BLaER1 (cell line): ENCODE data around the gene CHD2.

ENCODE experiments used
- H3K27ac ChIP-seq: shearing (Covaris generic); formaldehyde crosslinking; 2 replicates; pipeline ENCODE4 v1.8.1; 2022
- H3K27me3 ChIP-seq: shearing (Covaris generic); formaldehyde crosslinking; 2 replicates; pipeline ENCODE4 v1.8.1; 2022
- H3K36me3 ChIP-seq: shearing (Covaris generic); formaldehyde crosslinking; 2 replicates; pipeline ENCODE4 v1.8.1; 2022
- H3K4me1 ChIP-seq: shearing (Covaris generic); formaldehyde crosslinking; 2 replicates; pipeline ENCODE4 v1.8.1; 2022
- H3K4me2 ChIP-seq: shearing (Covaris generic); formaldehyde crosslinking; 2 replicates; pipeline ENCODE4 v1.8.1; 2022
- H3K4me3 ChIP-seq: shearing (Covaris generic); formaldehyde crosslinking; 2 replicates; pipeline ENCODE4 v1.8.1; 2022
- H3K9ac ChIP-seq: shearing (Covaris generic); formaldehyde crosslinking; 2 replicates; pipeline ENCODE4 v1.8.1; 2022
- H3K9me3 ChIP-seq: shearing (Covaris generic); formaldehyde crosslinking; 2 replicates; pipeline ENCODE4 v1.8.1; 2022
- H4K20me1 ChIP-seq: shearing (Covaris generic); formaldehyde crosslinking; 2 replicates; pipeline ENCODE4 v1.8.1; 2022
- Cebpa-rat ChIP-seq: shearing (Covaris generic); IDR thresholded peaks from 2 replicates; pipeline ENCODE4 v1.8.1; 2022

CHD2 gene

GRCh38 chr15:92924216-92924615 lies 24.1 kb downstream of the CHD2 start:
- Histone ChIP-seq H4K20me1 (peaks cover 36% of the 10 kb centered on the region; the same call in 1 of the 2 replicates), H3K27me3 (no peaks in the 10 kb centered on the region), H3K9ac (no peak overlapping the region), H3K4me3 (no peak overlapping the region), H3K9me3 (no peaks in the 10 kb centered on the region), H3K4me2 (no peak overlapping the region), H3K36me3 (peaks cover 95% of the 10 kb centered on the region), H3K27ac (no peak overlapping the region), H3K4me1 (peaks cover 16% of the 10 kb centered on the region)
- no peak for TF ChIP-seq Cebpa-rat

GRCh38 chr15:92925454-92925853 lies 25.3 kb downstream of the CHD2 start:
- Histone ChIP-seq H3K4me1 (peaks cover 16% of the 10 kb centered on the region), H3K9ac (no peak overlapping the region), H3K9me3 (no peaks in the 10 kb centered on the region), H4K20me1 (peaks cover 46% of the 10 kb centered on the region), H3K27ac (no peak overlapping the region), H3K27me3 (no peaks in the 10 kb centered on the region), H3K4me2 (no peak overlapping the region), H3K4me3 (no peak overlapping the region), H3K36me3 (peaks cover 97% of the 10 kb centered on the region)
- TF ChIP-seq Cebpa-rat, result no peak

GRCh38 chr15:92928225-92928750 lies 28.2 kb downstream of the CHD2 start:
- no peak for TF ChIP-seq Cebpa-rat
- no peaks in the 10 kb centered on the region for H3K4me1 ChIP-seq

GRCh38 chr15:92929002-92929401 lies 28.9 kb downstream of the CHD2 start:
- peaks cover 29% of the 10 kb centered on the region for H4K20me1 ChIP-seq
- no peaks in the 10 kb centered on the region for H3K4me1 ChIP-seq
- H3K27me3 ChIP-seq, result no peaks in the 10 kb centered on the region
- H3K36me3 ChIP-seq, result peaks cover 97% of the 10 kb centered on the region
- no peak overlapping the region for H3K27ac ChIP-seq
- TF ChIP-seq Cebpa-rat, result no peak
- H3K9ac ChIP-seq, result no peak overlapping the region
- H3K4me3 ChIP-seq, result no peak overlapping the region
- H3K9me3 ChIP-seq, result no peaks in the 10 kb centered on the region
- H3K4me2 ChIP-seq, result no peak overlapping the region

More at GRCh38 chr15:92928225-92928750, 28.2 kb downstream of the CHD2 start:
- Histone ChIP-seq H3K9me3 (no peaks in the 10 kb centered on the region), H3K36me3 (peaks cover 97% of the 10 kb centered on the region), H3K4me3 (no peak overlapping the region), H3K9ac (no peak overlapping the region), H4K20me1 (peaks cover 29% of the 10 kb centered on the region), H3K27ac (no peak overlapping the region), H3K4me2 (no peak overlapping the region), H3K27me3 (no peaks in the 10 kb centered on the region)

- Histone ChIP-seq H3K36me3 (peaks cover 97% of the 10 kb centered on the region), H3K9me3 (no peaks in the 10 kb centered on the region), H3K27me3 (no peaks in the 10 kb centered on the region), H3K4me2 (no peak overlapping the region), H3K4me3 (no peak overlapping the region), H4K20me1 (peaks cover 29% of the 10 kb centered on the region), H3K4me1 (no peaks in the 10 kb centered on the region), H3K27ac (no peak overlapping the region), H3K9ac (no peak overlapping the region)
- no peak for TF ChIP-seq Cebpa-rat
These were observed 30.0 kb downstream of the CHD2 start for GRCh38 chr15:92930054-92930621.

- Histone ChIP-seq H3K4me1 (no peaks in the 10 kb centered on the region), H3K36me3 (peaks cover 97% of the 10 kb centered on the region), H3K4me2 (no peak overlapping the region), H3K4me3 (no peak overlapping the region), H4K20me1 (peaks cover 29% of the 10 kb centered on the region), H3K9ac (no peak overlapping the region), H3K27ac (no peak overlapping the region), H3K27me3 (no peaks in the 10 kb centered on the region), H3K9me3 (no peaks in the 10 kb centered on the region)
- TF ChIP-seq Cebpa-rat, result no peak
These were observed 30.7 kb downstream of the CHD2 start for GRCh38 chr15:92930776-92931175.

GRCh38 chr15:92932946-92933649 lies 33.0 kb downstream of the CHD2 start:
- no peaks in the 10 kb centered on the region for H3K9me3 ChIP-seq
- H4K20me1 ChIP-seq, result peaks cover 33% of the 10 kb centered on the region
- no peak overlapping the region for H3K4me2 ChIP-seq
- H3K9ac ChIP-seq, result no peak overlapping the region
- H3K27ac ChIP-seq, result no peak overlapping the region
- peaks cover 97% of the 10 kb centered on the region for H3K36me3 ChIP-seq
- no peaks in the 10 kb centered on the region for H3K27me3 ChIP-seq
- H3K4me1 ChIP-seq, result no peaks in the 10 kb centered on the region; the same call in 1 of the 2 replicates
- TF ChIP-seq Cebpa-rat, result no peak
- no peak overlapping the region for H3K4me3 ChIP-seq

GRCh38 chr15:92933831-92934230 lies 33.7 kb downstream of the CHD2 start:
- Histone ChIP-seq H3K36me3 (peaks cover 97% of the 10 kb centered on the region), H3K4me1 (no peaks in the 10 kb centered on the region; the same call in 1 of the 2 replicates)
- TF ChIP-seq Cebpa-rat, result no peak

GRCh38 chr15:92934716-92935115 lies 34.6 kb downstream of the CHD2 start:
- Histone ChIP-seq H3K4me1 (no peaks in the 10 kb centered on the region; the same call in 1 of the 2 replicates), H3K9me3 (no peaks in the 10 kb centered on the region), H3K36me3 (peaks cover 98% of the 10 kb centered on the region), H3K27me3 (no peaks in the 10 kb centered on the region), H3K9ac (no peak overlapping the region), H4K20me1 (peaks cover 24% of the 10 kb centered on the region), H3K27ac (no peak overlapping the region), H3K4me2 (no peak overlapping the region), H3K4me3 (no peak overlapping the region)
- TF ChIP-seq Cebpa-rat, result no peak

More at GRCh38 chr15:92933831-92934230, 33.7 kb downstream of the CHD2 start:
- Histone ChIP-seq H3K4me3 (no peak overlapping the region), H3K27me3 (no peaks in the 10 kb centered on the region), H3K4me2 (no peak overlapping the region), H3K27ac (no peak overlapping the region), H3K9ac (no peak overlapping the region), H4K20me1 (peaks cover 29% of the 10 kb centered on the region), H3K9me3 (no peaks in the 10 kb centered on the region)

- peaks cover 95% of the 10 kb centered on the region for H3K36me3 ChIP-seq
- H3K27me3 ChIP-seq, result no peaks in the 10 kb centered on the region
- H3K9ac ChIP-seq, result no peak overlapping the region
- H3K4me2 ChIP-seq, result no peak overlapping the region
- H3K4me3 ChIP-seq, result no peak overlapping the region
- H3K9me3 ChIP-seq, result no peaks in the 10 kb centered on the region
- TF ChIP-seq Cebpa-rat, result no peak
- H3K4me1 ChIP-seq, result no peaks in the 10 kb centered on the region; the same call in 1 of the 2 replicates
- H4K20me1 ChIP-seq, result peaks cover 12% of the 10 kb centered on the region; the same call in 1 of the 2 replicates
- H3K27ac ChIP-seq, result no peak overlapping the region
These were observed 36.0 kb downstream of the CHD2 start for GRCh38 chr15:92936138-92936537.
